ENCODE data around the gene C1orf21. TPM values are rescaled to one million over a fixed set of nuclear protein-coding genes. Genes with fewer than 3 reads are reported as not detected.

The C1orf21 gene
- polyA plus RNA-seq, 1 of the 3 experiments (the other 2 are of a cell fraction): 4.8 TPM

- H3K36me3 ChIP-seq (replicated peaks in 1 of 2; ENCODE audit: control insufficient read depth in 1 of 2, insufficient read depth in 2 of 2, low read length in 1 of 2): peaks cover 0 to 2% of the 10 kb centered on the region in 2 experiments
- POLR2A ChIA-PET: no interaction called here
- no peak overlapping the region for H3K27ac ChIP-seq (ENCODE audit: low read depth in 2 of 2, low read length in 1 of 2)
- TF ChIP-seq GATA2 (CRISPR knock-in tag; IDR thresholded peaks at IDR 0.05) (no peak), RFX5 (IDR thresholded peaks at IDR 0.05; ENCODE audit: low read length) (no peak), POLR2AphosphoS5 (IDR thresholded peaks at IDR 0.05; ENCODE audit: low read depth, low read length) (no peak), RAD21 (IDR thresholded peaks at IDR 0.05; ENCODE audit: low read length) (no peak), SMC3 (IDR thresholded peaks at IDR 0.05; ENCODE audit: low read depth, low read length) (no peak), SIN3A (IDR thresholded peaks at IDR 0.05; ENCODE audit: borderline replicate concordance, low read depth, low read length) (no peak), MXI1 (IDR thresholded peaks at IDR 0.05; ENCODE audit: low read depth, low read length) (no peak), MAX (IDR thresholded peaks at IDR 0.05; ENCODE audit: low read depth) (no peak), REST (IDR thresholded peaks at IDR 0.05; ENCODE audit: low read depth, low read length) (no peak), YY1 (IDR thresholded peaks at IDR 0.05; ENCODE audit: low read depth) (no peak), USF1 (IDR thresholded peaks at IDR 0.05; ENCODE audit: borderline replicate concordance, low read depth) (no peak), ELF1 (IDR thresholded peaks at IDR 0.05) (no peak), RCOR1 (IDR thresholded peaks at IDR 0.05; ENCODE audit: low read length) (no peak), USF2 (IDR thresholded peaks at IDR 0.05; ENCODE audit: borderline replicate concordance, low read depth, low read length) (no peak), PBX3 (IDR thresholded peaks at IDR 0.05) (no peak), TAF1 (IDR thresholded peaks at IDR 0.05; ENCODE audit: borderline replicate concordance, low read depth, low read length) (no peak), EP300 (IDR thresholded peaks at IDR 0.05; ENCODE audit: borderline replicate concordance in 1 of 2, low read depth in 1 of 2, low read length in 1 of 2) (no peak), TEAD4 (IDR thresholded peaks at IDR 0.05; ENCODE audit: borderline replicate concordance, insufficient read depth) (no peak)
- no peaks in the 10 kb centered on the region for H3F3A ChIP-seq (replicated peaks; ENCODE audit: insufficient read depth)
- WGBS (ENCODE audit: low lambda C conversion rate): 73% methylated on average over 4 of the region's 4 CpGs
- no peak overlapping the region for H2AFZ ChIP-seq (ENCODE audit: low read depth)
- DNase-seq: no peak
- H3K4me3 ChIP-seq (ENCODE audit: low read depth in 2 of 2, low read length in 1 of 2): no peak overlapping the region
- H3K9ac ChIP-seq: no peak overlapping the region
- no peaks in the 10 kb centered on the region for H3K9me2 ChIP-seq
- no peaks in the 10 kb centered on the region for H3K79me2 ChIP-seq (ENCODE audit: insufficient read depth)
- CTCF ChIA-PET: interaction anchor here (0.6 kb wide), 1 partner anchor 257 kb away, joined by 3 read pairs; no protein-coding TSS in a partner anchor
- H3K27me3 ChIP-seq (ENCODE audit: insufficient read depth): no peaks in the 10 kb centered on the region
- H3K4me2 ChIP-seq: no peak overlapping the region
- peaks cover 0 to 6% of the 10 kb centered on the region in 2 experiments; a peak in 2 of 4 replicates for H3K4me1 ChIP-seq (ENCODE audit: control insufficient read depth in 1 of 2, insufficient read depth in 2 of 2, low read depth in 1 of 2, low read length in 1 of 2)
- H3K9me3 ChIP-seq: no peaks in the 10 kb centered on the region
- no peaks in the 10 kb centered on the region for H4K20me1 ChIP-seq (ENCODE audit: insufficient read depth)
Measured at GRCh38 chr1:184545601-184546000, 158.8 kb downstream of the C1orf21 start.

Data from SK-N-SH (cell line).